Astrocyte (in vitro differentiated cells and primary cell): ENCODE data around the gene ARSG. TPM values are rescaled to one million over a fixed set of nuclear protein-coding genes. Genes with fewer than 3 reads are reported as not detected.

ENCODE experiments used
- DNase-seq: peaks from one replicate; pipeline ENCODE4 v3.0.0-alpha.2; 2010; ENCODE audit warnings: low read depth
- FAIRE-seq: peaks from 2 replicates; lab custom pipeline; 2011; peaks lifted over from hg19 to GRCh38; lab: Jason Lieb, UNC
- H2AFZ ChIP-seq: 2 replicates; pipeline ENCODE4 v1.6.0; 2012; ENCODE audit warnings: low read depth, low read length, inconsistent platforms
- H3K27ac ChIP-seq: 2 replicates; pipeline ENCODE4 v1.5.1; 2011; ENCODE audit warnings: low read depth, low read length, inconsistent platforms
- H3K27me3 ChIP-seq: 2 replicates; pipeline ENCODE4 v1.6.0; 2011; ENCODE audit warnings: low read length, inconsistent platforms; ENCODE audit not compliant: insufficient read depth
- H3K36me3 ChIP-seq: 2 replicates; pipeline ENCODE4 v1.5.1; 2011; ENCODE audit warnings: low read length, inconsistent platforms; ENCODE audit not compliant: insufficient read depth
- H3K4me1 ChIP-seq: 2 replicates; pipeline ENCODE4 v1.5.1; 2011; ENCODE audit warnings: low read length, inconsistent platforms; ENCODE audit not compliant: insufficient read depth
- H3K4me2 ChIP-seq: 2 replicates; pipeline ENCODE4 v1.6.0; 2012; ENCODE audit warnings: low read length, inconsistent platforms
- H3K4me3 ChIP-seq: 2 replicates; pipeline ENCODE4 v1.5.1; 2011; ENCODE audit warnings: low read depth, mild to moderate bottlenecking, low read length, inconsistent platforms; ENCODE audit not compliant: insufficient read depth
- H3K79me2 ChIP-seq: 2 replicates; pipeline ENCODE4 v1.6.0; 2012; ENCODE audit warnings: mild to moderate bottlenecking, low read length, inconsistent platforms; ENCODE audit not compliant: insufficient read depth
- H3K9ac ChIP-seq: 2 replicates; pipeline ENCODE4 v1.6.0; 2012; ENCODE audit warnings: mild to moderate bottlenecking, low read length, inconsistent platforms
- H3K9me3 ChIP-seq: 2 replicates; pipeline ENCODE4 v1.5.1; 2012; ENCODE audit warnings: low read depth, mild to moderate bottlenecking, low read length, inconsistent platforms; ENCODE audit not compliant: insufficient read depth
- H4K20me1 ChIP-seq: 2 replicates; pipeline ENCODE4 v1.6.0; 2012; ENCODE audit warnings: low read length, inconsistent platforms; ENCODE audit not compliant: insufficient read depth
- H3K27ac Mint-ChIP-seq: one replicate; pipeline ENCODE4 v1.8.0; 2021; ENCODE audit warnings: mild to moderate bottlenecking, mixed read lengths; ENCODE audit not compliant: unreplicated experiment
- H3K27me3 Mint-ChIP-seq: one replicate; pipeline ENCODE4 v1.8.0; 2021; ENCODE audit warnings: low read depth, mixed read lengths; ENCODE audit not compliant: unreplicated experiment
- H3K36me3 Mint-ChIP-seq: one replicate; pipeline ENCODE4 v1.8.0; 2021; ENCODE audit warnings: low read depth, mixed read lengths; ENCODE audit not compliant: unreplicated experiment
- H3K4me1 Mint-ChIP-seq: one replicate; pipeline ENCODE4 v1.8.0; 2021; ENCODE audit warnings: low read depth, mixed read lengths; ENCODE audit not compliant: unreplicated experiment
- H3K4me3 Mint-ChIP-seq: one replicate; pipeline ENCODE4 v1.8.0; 2021; ENCODE audit warnings: mild to moderate bottlenecking, moderate library complexity, mixed read lengths; ENCODE audit not compliant: unreplicated experiment
- H3K9me3 Mint-ChIP-seq: one replicate; pipeline ENCODE4 v1.8.0; 2021; ENCODE audit warnings: mild to moderate bottlenecking, mixed read lengths; ENCODE audit not compliant: unreplicated experiment
- EZH2 ChIP-seq: IDR thresholded peaks from 2 replicates; pipeline ENCODE4 v1.6.1; 2012; ENCODE audit warnings: mild to moderate bottlenecking, low read length, inconsistent platforms; ENCODE audit not compliant: insufficient read depth
- total RNA-seq: library from RNA; stranded (reverse); gene quantifications from 2 replicates; pipeline ENCODE4 v1.2.1, GENCODE V29; 2021
- TF ChIP-seq, protein P1 (sequence below): IDR thresholded peaks from 2 replicates; pipeline ENCODE4 v1.5.1; 2011; ENCODE audit warnings: low read depth, mild to moderate bottlenecking, inconsistent platforms, low read length, moderate library complexity; ENCODE audit not compliant: insufficient read depth

ARSG gene
- total RNA-seq, 1 donor from 2014 or later: 2.6 TPM

DNA sequence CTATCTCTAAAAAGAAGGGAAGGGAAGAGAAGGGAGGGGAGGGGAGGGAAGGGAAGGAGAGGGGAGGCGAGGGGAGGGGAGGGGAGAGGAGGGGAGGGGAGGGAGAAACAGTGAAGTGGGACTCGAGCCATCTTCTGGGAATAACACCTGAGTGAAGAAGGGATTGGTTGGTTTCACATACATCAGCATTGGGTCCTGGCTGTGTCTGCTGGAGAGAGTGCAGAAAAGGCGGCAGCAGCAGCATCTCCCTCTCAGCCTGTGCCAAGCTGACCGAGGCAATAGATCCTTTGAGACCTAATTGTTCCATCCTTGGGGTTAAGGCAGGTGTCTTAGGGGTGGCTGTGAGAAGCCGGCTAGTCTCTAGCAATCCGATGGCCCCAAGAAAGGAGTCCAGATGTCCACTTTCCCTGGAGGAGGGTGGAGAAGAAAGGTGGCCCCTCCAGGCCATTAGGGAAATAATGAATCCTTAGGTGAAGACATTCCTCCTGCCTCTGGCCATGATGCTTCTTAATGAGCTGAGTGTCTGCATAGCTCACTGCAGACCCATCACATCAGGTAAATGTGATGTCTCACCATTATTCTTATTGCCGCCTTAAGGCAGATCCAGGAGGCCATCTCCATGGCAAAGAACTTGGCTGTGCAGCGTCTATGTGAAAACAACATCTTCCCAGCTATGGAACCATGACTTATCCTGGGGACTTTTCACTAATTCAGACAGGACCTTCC is 94.4 kb downstream of the ARSG start:
- peaks cover 14% of the 10 kb centered on the region for H3K4me1 Mint-ChIP-seq
- Histone ChIP-seq H3K4me2 (no peak overlapping the region), H3K27me3 (no peaks in the 10 kb centered on the region), H3K4me3 (no peak overlapping the region), H3K79me2 (no peaks in the 10 kb centered on the region), H3K4me1 (peaks cover 26% of the 10 kb centered on the region), H4K20me1 (no peaks in the 10 kb centered on the region), H3K9me3 (no peaks in the 10 kb centered on the region), H3K27ac (no peak overlapping the region), H3K36me3 (no peaks in the 10 kb centered on the region), H3K9ac (no peak overlapping the region), H2AFZ (no peak overlapping the region)
- peaks cover under 1% of the 10 kb centered on the region for H3K36me3 Mint-ChIP-seq
- no peak overlapping the region for H3K27ac Mint-ChIP-seq
- peaks cover 15% of the 10 kb centered on the region for H3K27me3 Mint-ChIP-seq
- H3K9me3 Mint-ChIP-seq: no peaks in the 10 kb centered on the region
- FAIRE-seq (no peak), DNase-seq (no peak)
- TF ChIP-seq EZH2: no peak
- TF ChIP-seq, protein P1, sequence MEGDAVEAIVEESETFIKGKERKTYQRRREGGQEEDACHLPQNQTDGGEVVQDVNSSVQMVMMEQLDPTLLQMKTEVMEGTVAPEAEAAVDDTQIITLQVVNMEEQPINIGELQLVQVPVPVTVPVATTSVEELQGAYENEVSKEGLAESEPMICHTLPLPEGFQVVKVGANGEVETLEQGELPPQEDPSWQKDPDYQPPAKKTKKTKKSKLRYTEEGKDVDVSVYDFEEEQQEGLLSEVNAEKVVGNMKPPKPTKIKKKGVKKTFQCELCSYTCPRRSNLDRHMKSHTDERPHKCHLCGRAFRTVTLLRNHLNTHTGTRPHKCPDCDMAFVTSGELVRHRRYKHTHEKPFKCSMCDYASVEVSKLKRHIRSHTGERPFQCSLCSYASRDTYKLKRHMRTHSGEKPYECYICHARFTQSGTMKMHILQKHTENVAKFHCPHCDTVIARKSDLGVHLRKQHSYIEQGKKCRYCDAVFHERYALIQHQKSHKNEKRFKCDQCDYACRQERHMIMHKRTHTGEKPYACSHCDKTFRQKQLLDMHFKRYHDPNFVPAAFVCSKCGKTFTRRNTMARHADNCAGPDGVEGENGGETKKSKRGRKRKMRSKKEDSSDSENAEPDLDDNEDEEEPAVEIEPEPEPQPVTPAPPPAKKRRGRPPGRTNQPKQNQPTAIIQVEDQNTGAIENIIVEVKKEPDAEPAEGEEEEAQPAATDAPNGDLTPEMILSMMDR: no peak
- H3K4me3 Mint-ChIP-seq: no peak overlapping the region

DNA sequence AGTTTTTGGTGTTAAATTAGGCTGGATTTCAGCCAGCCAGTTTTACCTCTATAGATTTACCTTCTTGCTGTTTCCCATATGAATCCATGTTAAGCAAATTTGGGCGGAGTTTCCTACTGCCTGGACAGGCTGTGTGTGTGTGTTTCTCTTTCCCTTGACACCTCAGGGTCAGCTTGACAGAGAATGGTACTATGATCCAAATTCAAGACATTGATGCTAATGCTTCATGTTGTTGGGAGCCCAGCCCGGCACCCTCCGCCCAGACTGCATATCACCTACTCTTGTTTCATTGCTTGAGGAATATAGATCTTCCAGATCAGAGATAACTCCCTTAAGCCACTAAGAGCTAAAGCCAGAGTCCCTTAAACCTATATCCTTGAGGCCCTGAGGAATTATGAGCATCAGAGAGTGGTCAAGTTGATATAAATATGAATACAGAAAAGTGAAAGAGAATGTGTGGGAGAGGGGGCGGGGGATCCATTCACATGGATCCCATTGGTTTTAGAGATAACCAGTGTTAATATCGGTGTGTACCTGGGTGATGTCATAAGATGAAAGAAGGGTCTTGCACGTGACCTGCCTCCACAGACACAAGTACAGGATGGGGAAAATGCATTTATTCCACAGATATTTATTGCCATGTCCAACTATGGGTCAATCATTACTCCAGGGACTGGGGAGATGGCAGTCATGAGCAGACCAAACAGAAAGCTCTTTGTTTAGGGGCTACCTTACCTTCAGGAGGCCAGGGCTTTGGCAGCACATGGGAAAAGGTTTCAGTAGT is 96.3 kb downstream of the ARSG start:
- H3K27ac ChIP-seq: no peak overlapping the region
- H2AFZ ChIP-seq: no peak overlapping the region
- peaks cover 14% of the 10 kb centered on the region for H3K4me1 Mint-ChIP-seq
- H3K4me2 ChIP-seq: no peak overlapping the region
- no peak overlapping the region for H3K4me3 Mint-ChIP-seq
- H3K4me3 ChIP-seq: no peak overlapping the region
- no peaks in the 10 kb centered on the region for H3K27me3 ChIP-seq
- H3K79me2 ChIP-seq: no peaks in the 10 kb centered on the region
- H4K20me1 ChIP-seq: no peaks in the 10 kb centered on the region
- peaks cover 21% of the 10 kb centered on the region for H3K27me3 Mint-ChIP-seq
- no peak overlapping the region for H3K9ac ChIP-seq
- H3K36me3 Mint-ChIP-seq: no peaks in the 10 kb centered on the region
- H3K36me3 ChIP-seq: no peaks in the 10 kb centered on the region
- TF ChIP-seq EZH2: no peak
- TF ChIP-seq, protein P1: no peak
- H3K9me3 Mint-ChIP-seq: no peaks in the 10 kb centered on the region
- H3K9me3 ChIP-seq: no peaks in the 10 kb centered on the region
- H3K27ac Mint-ChIP-seq: no peak overlapping the region
- FAIRE-seq (no peak), DNase-seq (no peak)
- H3K4me1 ChIP-seq: peaks cover 20% of the 10 kb centered on the region
